BJ (cell line): ENCODE results near the gene CRELD2. TPM values are rescaled to one million over a fixed set of nuclear protein-coding genes. Genes with fewer than 3 reads are reported as not detected.

Source experiments
- CTCF ChIA-PET: fragments of 350-600 bp; formaldehyde crosslinking; extraction: SDS; loops from one replicate; lab custom pipeline; 2021; ENCODE audit warnings: antibody characterized with exemption, inconsistent platforms; lab: Yijun Ruan, JAX
- POLR2A ChIA-PET: fragments of 300-600 bp; sonication (Branson Sonifier 250); formaldehyde crosslinking; extraction: SDS; loops from one replicate; lab custom pipeline; 2021; ENCODE audit warnings: antibody characterized with exemption; lab: Charles Lee
- DNase-seq: peaks from one replicate; pipeline ENCODE4 v3.0.0-alpha.2; 2011; ENCODE audit warnings: low read depth
- H3K27me3 ChIP-seq: 2 replicates; pipeline ENCODE4 v1.6.0; 2011; ENCODE audit warnings: low read length; ENCODE audit not compliant: control insufficient read depth, insufficient read depth
- H3K36me3 ChIP-seq: 2 replicates; pipeline ENCODE4 v1.5.1; 2011; ENCODE audit warnings: low read length; ENCODE audit not compliant: control insufficient read depth, insufficient read depth
- H3K4me3 ChIP-seq: 2 replicates; pipeline ENCODE4 v1.5.1; 2011; ENCODE audit warnings: low read depth, mild to moderate bottlenecking, control low read depth, low read length
- CTCF ChIP-seq: IDR thresholded peaks from 2 replicates; pipeline ENCODE4 v1.5.1; 2011; ENCODE audit warnings: low read depth, mild to moderate bottlenecking, control low read depth, inconsistent platforms, low read length, moderate library complexity; ENCODE audit not compliant: insufficient read depth
- polyA plus RNA-seq: library from polyadenylated mRNA; depleted of rRNA; stranded (reverse); fragments of >200 nt; gene quantifications from 2 replicates; pipeline ENCODE4 v1.2.3, GENCODE V29; 2011

CRELD2 gene
- polyA plus RNA-seq, 1 experiment = 54.1 TPM

GRCh38 chr22:49907807-49908206 is 10.6 kb upstream of the CRELD2 start:
- CTCF ChIA-PET = no interaction called here
- TF ChIP-seq CTCF = no peak
- DNase-seq = no peak
- H3K36me3 ChIP-seq = peaks cover 14% of the 10 kb centered on the region
- POLR2A ChIA-PET = no interaction called here
- no peak overlapping the region for H3K4me3 ChIP-seq
- H3K27me3 ChIP-seq = no peaks in the 10 kb centered on the region

- ChIA-PET POLR2A (no interaction called here), CTCF (no interaction called here)
Observed at GRCh38 chr22:49909476-49910205, 8.8 kb upstream of the CRELD2 start.

GRCh38 chr22:49910229-49911155 is 7.9 kb upstream of the CRELD2 start:
- no peak overlapping the region for H3K4me3 ChIP-seq
- peaks cover 15% of the 10 kb centered on the region for H3K36me3 ChIP-seq
- no peaks in the 10 kb centered on the region for H3K27me3 ChIP-seq
- CTCF ChIA-PET = no interaction called here
- no peak for DNase-seq
- no peak for TF ChIP-seq CTCF
- POLR2A ChIA-PET = no interaction called here

More at GRCh38 chr22:49909476-49910205, 8.8 kb upstream of the CRELD2 start:
- TF ChIP-seq CTCF = no peak
- Histone ChIP-seq H3K27me3 (no peaks in the 10 kb centered on the region), H3K36me3 (peaks cover 15% of the 10 kb centered on the region), H3K4me3 (no peak overlapping the region)
- DNase-seq = no peak

- TF ChIP-seq CTCF = no peak
- Histone ChIP-seq H3K27me3 (no peaks in the 10 kb centered on the region), H3K36me3 (peaks cover 15% of the 10 kb centered on the region), H3K4me3 (no peak overlapping the region)
- POLR2A ChIA-PET = no interaction called here
- CTCF ChIA-PET = no interaction called here
- DNase-seq = no peak
Observed at GRCh38 chr22:49911881-49912625, 6.4 kb upstream of the CRELD2 start.
